GM23338 (cell line): ENCODE results near the gene RANGRF.

Experiments
- CREB1 ChIP-seq: fragments of 250-450 bp; sonication (Bioruptor Pico); IDR thresholded peaks from 2 replicates; pipeline ENCODE4 v1.5.0; 2020; ENCODE audit warnings: low read depth, mild to moderate bottlenecking, moderate library complexity
- EZH2 ChIP-seq: fragments of 200-600 bp; sonication (generic); IDR thresholded peaks from one replicate; pipeline ENCODE4 v1.8.0; 2017; ENCODE audit warnings: antibody characterized with exemption, mild to moderate bottlenecking, low read depth; ENCODE audit not compliant: unreplicated experiment
- EZH2phosphoT487 ChIP-seq: fragments of 200-600 bp; sonication (generic); IDR thresholded peaks from one replicate; pipeline ENCODE4 v1.8.1; 2018; ENCODE audit warnings: antibody characterized with exemption; ENCODE audit not compliant: unreplicated experiment
- JUNB ChIP-seq: IDR thresholded peaks from one replicate; pipeline ENCODE4 v1.6.1; 2016; ENCODE audit warnings: antibody characterized with exemption; ENCODE audit not compliant: unreplicated experiment
- NANOG ChIP-seq: IDR thresholded peaks from 2 replicates; pipeline ENCODE4 v1.6.1; 2016; ENCODE audit warnings: antibody characterized with exemption, borderline replicate concordance
- POLR2AphosphoS5 ChIP-seq: IDR thresholded peaks from 2 replicates; pipeline ENCODE4 v1.6.1; 2016; ENCODE audit warnings: antibody characterized with exemption, low read depth
- ZNF331 ChIP-seq: fragments of 250-450 bp; sonication (Bioruptor Pico); IDR thresholded peaks from 2 replicates; pipeline ENCODE4 v1.5.0; 2020; ENCODE audit warnings: low read depth, mild to moderate bottlenecking, moderate library complexity
- TF ChIP-seq, protein P1 (sequence below), 2 experiments: fragments of 200-600 bp in 1 of 2; sonication (generic) in 1 of 2; conservative IDR thresholded peaks; 2 replicates each; pipeline versions ENCODE4 v1.5.1 to v1.6.1; 2016 to 2017; ENCODE audit warnings: antibody characterized with exemption in 2 of 2, low read depth in 2 of 2, mild to moderate bottlenecking in 2 of 2, moderate library complexity in 1 of 2
- TF ChIP-seq, protein P2 (sequence below): IDR thresholded peaks from 2 replicates; pipeline ENCODE4 v1.6.1; 2016; ENCODE audit warnings: antibody characterized with exemption
- TF ChIP-seq, protein P3 (sequence below): IDR thresholded peaks from one replicate; pipeline ENCODE4 v1.6.1; 2018; ENCODE audit warnings: antibody characterized with exemption; ENCODE audit not compliant: unreplicated experiment

DNA sequence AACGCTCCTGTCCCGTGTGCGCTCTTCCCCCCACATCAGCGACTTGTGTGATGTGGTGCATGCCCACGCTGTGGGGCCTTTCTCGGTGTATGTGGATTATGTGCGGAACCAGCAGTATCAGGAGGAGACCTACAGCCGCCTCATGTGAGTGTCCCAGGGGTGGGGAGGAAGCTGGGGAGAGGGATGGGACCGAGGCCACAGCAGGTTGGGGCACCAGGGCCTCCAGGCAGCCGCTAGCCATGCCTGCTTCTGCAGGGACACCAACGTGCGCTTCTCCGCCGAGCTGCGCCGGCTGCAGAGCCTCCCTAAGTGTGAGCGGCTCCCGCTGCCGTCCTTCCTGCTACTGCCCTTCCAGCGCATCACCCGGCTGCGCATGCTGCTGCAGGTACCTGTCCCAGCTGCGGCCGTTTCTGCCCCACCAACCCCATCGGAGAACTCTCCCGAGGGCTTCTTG is 27.3 kb downstream of the RANGRF start:
- TF ChIP-seq, protein P1, sequence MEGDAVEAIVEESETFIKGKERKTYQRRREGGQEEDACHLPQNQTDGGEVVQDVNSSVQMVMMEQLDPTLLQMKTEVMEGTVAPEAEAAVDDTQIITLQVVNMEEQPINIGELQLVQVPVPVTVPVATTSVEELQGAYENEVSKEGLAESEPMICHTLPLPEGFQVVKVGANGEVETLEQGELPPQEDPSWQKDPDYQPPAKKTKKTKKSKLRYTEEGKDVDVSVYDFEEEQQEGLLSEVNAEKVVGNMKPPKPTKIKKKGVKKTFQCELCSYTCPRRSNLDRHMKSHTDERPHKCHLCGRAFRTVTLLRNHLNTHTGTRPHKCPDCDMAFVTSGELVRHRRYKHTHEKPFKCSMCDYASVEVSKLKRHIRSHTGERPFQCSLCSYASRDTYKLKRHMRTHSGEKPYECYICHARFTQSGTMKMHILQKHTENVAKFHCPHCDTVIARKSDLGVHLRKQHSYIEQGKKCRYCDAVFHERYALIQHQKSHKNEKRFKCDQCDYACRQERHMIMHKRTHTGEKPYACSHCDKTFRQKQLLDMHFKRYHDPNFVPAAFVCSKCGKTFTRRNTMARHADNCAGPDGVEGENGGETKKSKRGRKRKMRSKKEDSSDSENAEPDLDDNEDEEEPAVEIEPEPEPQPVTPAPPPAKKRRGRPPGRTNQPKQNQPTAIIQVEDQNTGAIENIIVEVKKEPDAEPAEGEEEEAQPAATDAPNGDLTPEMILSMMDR (conservative IDR thresholded peaks at IDR 0.05; ENCODE audit: low read depth in 2 of 2): no peak
- no peak for TF ChIP-seq EZH2
- no peak for TF ChIP-seq POLR2AphosphoS5
- TF ChIP-seq, protein P2, sequence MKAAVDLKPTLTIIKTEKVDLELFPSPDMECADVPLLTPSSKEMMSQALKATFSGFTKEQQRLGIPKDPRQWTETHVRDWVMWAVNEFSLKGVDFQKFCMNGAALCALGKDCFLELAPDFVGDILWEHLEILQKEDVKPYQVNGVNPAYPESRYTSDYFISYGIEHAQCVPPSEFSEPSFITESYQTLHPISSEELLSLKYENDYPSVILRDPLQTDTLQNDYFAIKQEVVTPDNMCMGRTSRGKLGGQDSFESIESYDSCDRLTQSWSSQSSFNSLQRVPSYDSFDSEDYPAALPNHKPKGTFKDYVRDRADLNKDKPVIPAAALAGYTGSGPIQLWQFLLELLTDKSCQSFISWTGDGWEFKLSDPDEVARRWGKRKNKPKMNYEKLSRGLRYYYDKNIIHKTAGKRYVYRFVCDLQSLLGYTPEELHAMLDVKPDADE: no peak
- TF ChIP-seq, protein P3, sequence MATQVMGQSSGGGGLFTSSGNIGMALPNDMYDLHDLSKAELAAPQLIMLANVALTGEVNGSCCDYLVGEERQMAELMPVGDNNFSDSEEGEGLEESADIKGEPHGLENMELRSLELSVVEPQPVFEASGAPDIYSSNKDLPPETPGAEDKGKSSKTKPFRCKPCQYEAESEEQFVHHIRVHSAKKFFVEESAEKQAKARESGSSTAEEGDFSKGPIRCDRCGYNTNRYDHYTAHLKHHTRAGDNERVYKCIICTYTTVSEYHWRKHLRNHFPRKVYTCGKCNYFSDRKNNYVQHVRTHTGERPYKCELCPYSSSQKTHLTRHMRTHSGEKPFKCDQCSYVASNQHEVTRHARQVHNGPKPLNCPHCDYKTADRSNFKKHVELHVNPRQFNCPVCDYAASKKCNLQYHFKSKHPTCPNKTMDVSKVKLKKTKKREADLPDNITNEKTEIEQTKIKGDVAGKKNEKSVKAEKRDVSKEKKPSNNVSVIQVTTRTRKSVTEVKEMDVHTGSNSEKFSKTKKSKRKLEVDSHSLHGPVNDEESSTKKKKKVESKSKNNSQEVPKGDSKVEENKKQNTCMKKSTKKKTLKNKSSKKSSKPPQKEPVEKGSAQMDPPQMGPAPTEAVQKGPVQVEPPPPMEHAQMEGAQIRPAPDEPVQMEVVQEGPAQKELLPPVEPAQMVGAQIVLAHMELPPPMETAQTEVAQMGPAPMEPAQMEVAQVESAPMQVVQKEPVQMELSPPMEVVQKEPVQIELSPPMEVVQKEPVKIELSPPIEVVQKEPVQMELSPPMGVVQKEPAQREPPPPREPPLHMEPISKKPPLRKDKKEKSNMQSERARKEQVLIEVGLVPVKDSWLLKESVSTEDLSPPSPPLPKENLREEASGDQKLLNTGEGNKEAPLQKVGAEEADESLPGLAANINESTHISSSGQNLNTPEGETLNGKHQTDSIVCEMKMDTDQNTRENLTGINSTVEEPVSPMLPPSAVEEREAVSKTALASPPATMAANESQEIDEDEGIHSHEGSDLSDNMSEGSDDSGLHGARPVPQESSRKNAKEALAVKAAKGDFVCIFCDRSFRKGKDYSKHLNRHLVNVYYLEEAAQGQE: no peak
- TF ChIP-seq EZH2phosphoT487: no peak
- no peak for TF ChIP-seq JUNB
- no peak for TF ChIP-seq ZNF331
- TF ChIP-seq CREB1: no peak
- no peak for TF ChIP-seq NANOG
